ENCODE data around the gene LRRC4B.

Gene LRRC4B

DNA sequence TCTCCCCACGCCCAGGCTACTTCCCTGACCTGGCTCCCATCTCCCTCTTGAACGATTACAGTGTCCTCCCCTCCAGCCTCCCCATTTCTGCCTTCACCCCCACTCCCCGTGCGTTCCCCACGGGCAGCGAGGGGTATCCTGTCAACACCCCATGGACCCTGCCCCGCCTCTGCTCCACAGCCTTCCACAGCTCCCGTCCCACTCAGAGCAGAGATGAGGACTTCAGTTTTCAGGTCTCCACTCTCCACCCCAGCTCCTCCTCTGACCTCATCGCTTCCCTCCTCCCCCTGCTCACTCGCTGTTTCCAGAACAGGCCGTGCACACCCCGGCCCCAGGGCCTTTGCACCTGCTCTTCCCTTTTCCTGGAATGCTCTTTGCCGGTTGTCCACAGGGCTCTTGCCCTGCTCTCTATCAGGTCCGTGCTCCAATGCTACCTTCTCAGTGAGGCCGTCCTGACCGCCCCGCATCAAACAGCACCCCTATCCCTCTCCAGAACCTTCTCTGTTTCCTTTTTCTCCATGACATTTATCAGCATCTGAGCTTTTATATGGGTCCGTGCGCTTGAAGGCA lies 15.0 kb downstream of the LRRC4B start:
- Histone ChIP-seq H3K4me3 (ENCODE audit: low read depth, low read length) (no peak overlapping the region), H3K36me3 (ENCODE audit: control insufficient read depth in 2 of 2, insufficient read depth in 1 of 2, low read length in 2 of 2) (no peaks in the 10 kb centered on the region; a peak in 1 of 3 replicates), H3K9me3 (ENCODE audit: control insufficient read depth, insufficient read depth, low read depth, low read length) (no peaks in the 10 kb centered on the region), H3K27ac (ENCODE audit: extremely low read depth, low read depth, low read length) (no peak overlapping the region), H3K4me1 (ENCODE audit: control insufficient read depth, insufficient read depth, low read length) (peaks cover 4% of the 10 kb centered on the region; the same call in 1 of the 2 replicates)
- ChIA-PET POLR2A (no interaction called here), CTCF (interaction anchor here (0.5 to 12.9 kb wide), 4 partner anchors 16 to 229 kb away, joined by 3 to 210 read pairs (median 4); no protein-coding TSS in a partner anchor)
- TF ChIP-seq ZNF155 (tag by site-specific recombination; IDR thresholded peaks at IDR 0.05) = no peak
- TF ChIP-seq ZNF311 (tag by site-specific recombination; IDR thresholded peaks at IDR 0.05; ENCODE audit: borderline replicate concordance) = no peak
- TF ChIP-seq, protein P1, sequence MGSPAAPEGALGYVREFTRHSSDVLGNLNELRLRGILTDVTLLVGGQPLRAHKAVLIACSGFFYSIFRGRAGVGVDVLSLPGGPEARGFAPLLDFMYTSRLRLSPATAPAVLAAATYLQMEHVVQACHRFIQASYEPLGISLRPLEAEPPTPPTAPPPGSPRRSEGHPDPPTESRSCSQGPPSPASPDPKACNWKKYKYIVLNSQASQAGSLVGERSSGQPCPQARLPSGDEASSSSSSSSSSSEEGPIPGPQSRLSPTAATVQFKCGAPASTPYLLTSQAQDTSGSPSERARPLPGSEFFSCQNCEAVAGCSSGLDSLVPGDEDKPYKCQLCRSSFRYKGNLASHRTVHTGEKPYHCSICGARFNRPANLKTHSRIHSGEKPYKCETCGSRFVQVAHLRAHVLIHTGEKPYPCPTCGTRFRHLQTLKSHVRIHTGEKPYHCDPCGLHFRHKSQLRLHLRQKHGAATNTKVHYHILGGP (tag by site-specific recombination; IDR thresholded peaks at IDR 0.05) = no peak
- TF ChIP-seq ZBTB48 (tag by site-specific recombination; IDR thresholded peaks at IDR 0.05) = no peak
- no peak for TF ChIP-seq ZNF610 (tag by site-specific recombination; IDR thresholded peaks at IDR 0.05; ENCODE audit: borderline replicate concordance)
- no peak for TF ChIP-seq ZNF48 (tag by site-specific recombination; IDR thresholded peaks at IDR 0.05)
- TF ChIP-seq YY2 (tag by site-specific recombination; IDR thresholded peaks at IDR 0.05) = no peak
- no peak for TF ChIP-seq TCF7L2 (IDR thresholded peaks at IDR 0.05; ENCODE audit: borderline replicate concordance, low read depth, low read length)
- TF ChIP-seq ZNF473 (tag by site-specific recombination; IDR thresholded peaks at IDR 0.05) = no peak
- TF ChIP-seq ZNF623 (tag by site-specific recombination; IDR thresholded peaks at IDR 0.05) = peak; percentile 99
- 0 out of 2 replicates have a peak, but pooled peaks have one; percentile 15 for TF ChIP-seq EGR2 (tag by site-specific recombination; IDR thresholded peaks at IDR 0.05; ENCODE audit: low read depth)
- TF ChIP-seq, protein P2, sequence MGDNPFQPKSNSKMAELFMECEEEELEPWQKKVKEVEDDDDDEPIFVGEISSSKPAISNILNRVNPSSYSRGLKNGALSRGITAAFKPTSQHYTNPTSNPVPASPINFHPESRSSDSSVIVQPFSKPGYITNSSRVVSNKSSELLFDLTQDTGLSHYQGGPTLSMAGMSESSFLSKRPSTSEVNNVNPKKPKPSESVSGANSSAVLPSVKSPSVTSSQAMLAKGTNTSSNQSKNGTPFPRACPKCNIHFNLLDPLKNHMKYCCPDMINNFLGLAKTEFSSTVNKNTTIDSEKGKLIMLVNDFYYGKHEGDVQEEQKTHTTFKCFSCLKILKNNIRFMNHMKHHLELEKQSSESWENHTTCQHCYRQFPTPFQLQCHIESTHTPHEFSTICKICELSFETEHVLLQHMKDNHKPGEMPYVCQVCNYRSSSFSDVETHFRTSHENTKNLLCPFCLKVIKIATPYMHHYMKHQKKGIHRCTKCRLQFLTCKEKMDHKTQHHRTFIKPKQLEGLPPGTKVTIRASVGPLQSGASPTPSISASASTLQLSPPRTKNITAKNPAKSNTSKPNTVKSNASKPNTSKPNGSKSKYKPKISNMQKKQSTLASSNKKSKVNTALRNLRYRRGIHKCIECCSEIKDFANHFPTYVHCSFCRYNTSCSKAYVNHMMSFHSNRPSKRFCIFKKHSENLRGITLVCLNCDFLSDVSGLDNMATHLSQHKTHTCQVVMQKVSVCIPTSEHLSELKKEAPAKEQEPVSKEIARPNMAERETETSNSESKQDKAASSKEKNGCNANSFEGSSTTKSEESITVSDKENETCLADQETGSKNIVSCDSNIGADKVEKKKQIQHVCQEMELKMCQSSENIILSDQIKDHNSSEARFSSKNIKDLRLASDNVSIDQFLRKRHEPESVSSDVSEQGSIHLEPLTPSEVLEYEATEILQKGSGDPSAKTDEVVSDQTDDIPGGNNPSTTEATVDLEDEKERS (tag by site-specific recombination; IDR thresholded peaks at IDR 0.05) = no peak
- TF ChIP-seq, protein P3, sequence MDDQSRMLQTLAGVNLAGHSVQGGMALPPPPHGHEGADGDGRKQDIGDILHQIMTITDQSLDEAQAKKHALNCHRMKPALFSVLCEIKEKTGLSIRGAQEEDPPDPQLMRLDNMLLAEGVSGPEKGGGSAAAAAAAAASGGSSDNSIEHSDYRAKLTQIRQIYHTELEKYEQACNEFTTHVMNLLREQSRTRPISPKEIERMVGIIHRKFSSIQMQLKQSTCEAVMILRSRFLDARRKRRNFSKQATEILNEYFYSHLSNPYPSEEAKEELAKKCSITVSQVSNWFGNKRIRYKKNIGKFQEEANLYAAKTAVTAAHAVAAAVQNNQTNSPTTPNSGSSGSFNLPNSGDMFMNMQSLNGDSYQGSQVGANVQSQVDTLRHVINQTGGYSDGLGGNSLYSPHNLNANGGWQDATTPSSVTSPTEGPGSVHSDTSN (CRISPR knock-in tag; IDR thresholded peaks at IDR 0.05) = no peak
- 0 out of 2 replicates have a peak, but pooled peaks have one; percentile 5 for TF ChIP-seq ZFHX2 (tag by site-specific recombination; conservative IDR thresholded peaks at IDR 0.05)
- TF ChIP-seq, protein P4, sequence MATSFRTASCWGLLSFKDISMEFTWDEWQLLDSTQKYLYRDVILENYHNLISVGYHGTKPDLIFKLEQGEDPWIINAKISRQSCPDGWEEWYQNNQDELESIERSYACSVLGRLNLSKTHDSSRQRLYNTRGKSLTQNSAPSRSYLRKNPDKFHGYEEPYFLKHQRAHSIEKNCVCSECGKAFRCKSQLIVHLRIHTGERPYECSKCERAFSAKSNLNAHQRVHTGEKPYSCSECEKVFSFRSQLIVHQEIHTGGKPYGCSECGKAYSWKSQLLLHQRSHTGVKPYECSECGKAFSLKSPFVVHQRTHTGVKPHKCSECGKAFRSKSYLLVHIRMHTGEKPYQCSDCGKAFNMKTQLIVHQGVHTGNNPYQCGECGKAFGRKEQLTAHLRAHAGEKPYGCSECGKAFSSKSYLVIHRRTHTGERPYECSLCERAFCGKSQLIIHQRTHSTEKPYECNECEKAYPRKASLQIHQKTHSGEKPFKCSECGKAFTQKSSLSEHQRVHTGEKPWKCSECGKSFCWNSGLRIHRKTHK (tag by site-specific recombination; IDR thresholded peaks at IDR 0.05) = no peak
- TF ChIP-seq, protein P5, sequence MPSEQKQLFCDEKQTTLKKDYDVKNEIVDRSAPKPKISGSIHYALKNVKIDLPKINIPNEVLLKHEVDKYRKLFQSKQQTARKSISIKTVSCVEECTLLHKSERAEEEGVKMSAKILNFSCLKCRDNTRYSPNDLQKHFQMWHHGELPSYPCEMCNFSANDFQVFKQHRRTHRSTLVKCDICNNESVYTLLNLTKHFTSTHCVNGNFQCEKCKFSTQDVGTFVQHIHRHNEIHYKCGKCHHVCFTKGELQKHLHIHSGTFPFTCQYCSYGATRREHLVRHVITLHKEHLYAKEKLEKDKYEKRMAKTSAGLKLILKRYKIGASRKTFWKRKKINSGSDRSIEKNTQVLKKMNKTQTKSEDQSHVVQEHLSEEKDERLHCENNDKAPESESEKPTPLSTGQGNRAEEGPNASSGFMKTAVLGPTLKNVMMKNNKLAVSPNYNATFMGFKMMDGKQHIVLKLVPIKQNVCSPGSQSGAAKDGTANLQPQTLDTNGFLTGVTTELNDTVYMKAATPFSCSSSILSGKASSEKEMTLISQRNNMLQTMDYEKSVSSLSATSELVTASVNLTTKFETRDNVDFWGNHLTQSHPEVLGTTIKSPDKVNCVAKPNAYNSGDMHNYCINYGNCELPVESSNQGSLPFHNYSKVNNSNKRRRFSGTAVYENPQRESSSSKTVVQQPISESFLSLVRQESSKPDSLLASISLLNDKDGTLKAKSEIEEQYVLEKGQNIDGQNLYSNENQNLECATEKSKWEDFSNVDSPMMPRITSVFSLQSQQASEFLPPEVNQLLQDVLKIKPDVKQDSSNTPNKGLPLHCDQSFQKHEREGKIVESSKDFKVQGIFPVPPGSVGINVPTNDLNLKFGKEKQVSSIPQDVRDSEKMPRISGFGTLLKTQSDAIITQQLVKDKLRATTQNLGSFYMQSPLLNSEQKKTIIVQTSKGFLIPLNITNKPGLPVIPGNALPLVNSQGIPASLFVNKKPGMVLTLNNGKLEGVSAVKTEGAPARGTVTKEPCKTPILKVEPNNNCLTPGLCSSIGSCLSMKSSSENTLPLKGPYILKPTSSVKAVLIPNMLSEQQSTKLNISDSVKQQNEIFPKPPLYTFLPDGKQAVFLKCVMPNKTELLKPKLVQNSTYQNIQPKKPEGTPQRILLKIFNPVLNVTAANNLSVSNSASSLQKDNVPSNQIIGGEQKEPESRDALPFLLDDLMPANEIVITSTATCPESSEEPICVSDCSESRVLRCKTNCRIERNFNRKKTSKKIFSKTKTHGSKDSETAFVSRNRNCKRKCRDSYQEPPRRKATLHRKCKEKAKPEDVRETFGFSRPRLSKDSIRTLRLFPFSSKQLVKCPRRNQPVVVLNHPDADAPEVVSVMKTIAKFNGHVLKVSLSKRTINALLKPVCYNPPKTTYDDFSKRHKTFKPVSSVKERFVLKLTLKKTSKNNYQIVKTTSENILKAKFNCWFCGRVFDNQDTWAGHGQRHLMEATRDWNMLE (tag by site-specific recombination; conservative IDR thresholded peaks at IDR 0.05; ENCODE audit: low read depth) = no peak
- TF ChIP-seq, protein P6, sequence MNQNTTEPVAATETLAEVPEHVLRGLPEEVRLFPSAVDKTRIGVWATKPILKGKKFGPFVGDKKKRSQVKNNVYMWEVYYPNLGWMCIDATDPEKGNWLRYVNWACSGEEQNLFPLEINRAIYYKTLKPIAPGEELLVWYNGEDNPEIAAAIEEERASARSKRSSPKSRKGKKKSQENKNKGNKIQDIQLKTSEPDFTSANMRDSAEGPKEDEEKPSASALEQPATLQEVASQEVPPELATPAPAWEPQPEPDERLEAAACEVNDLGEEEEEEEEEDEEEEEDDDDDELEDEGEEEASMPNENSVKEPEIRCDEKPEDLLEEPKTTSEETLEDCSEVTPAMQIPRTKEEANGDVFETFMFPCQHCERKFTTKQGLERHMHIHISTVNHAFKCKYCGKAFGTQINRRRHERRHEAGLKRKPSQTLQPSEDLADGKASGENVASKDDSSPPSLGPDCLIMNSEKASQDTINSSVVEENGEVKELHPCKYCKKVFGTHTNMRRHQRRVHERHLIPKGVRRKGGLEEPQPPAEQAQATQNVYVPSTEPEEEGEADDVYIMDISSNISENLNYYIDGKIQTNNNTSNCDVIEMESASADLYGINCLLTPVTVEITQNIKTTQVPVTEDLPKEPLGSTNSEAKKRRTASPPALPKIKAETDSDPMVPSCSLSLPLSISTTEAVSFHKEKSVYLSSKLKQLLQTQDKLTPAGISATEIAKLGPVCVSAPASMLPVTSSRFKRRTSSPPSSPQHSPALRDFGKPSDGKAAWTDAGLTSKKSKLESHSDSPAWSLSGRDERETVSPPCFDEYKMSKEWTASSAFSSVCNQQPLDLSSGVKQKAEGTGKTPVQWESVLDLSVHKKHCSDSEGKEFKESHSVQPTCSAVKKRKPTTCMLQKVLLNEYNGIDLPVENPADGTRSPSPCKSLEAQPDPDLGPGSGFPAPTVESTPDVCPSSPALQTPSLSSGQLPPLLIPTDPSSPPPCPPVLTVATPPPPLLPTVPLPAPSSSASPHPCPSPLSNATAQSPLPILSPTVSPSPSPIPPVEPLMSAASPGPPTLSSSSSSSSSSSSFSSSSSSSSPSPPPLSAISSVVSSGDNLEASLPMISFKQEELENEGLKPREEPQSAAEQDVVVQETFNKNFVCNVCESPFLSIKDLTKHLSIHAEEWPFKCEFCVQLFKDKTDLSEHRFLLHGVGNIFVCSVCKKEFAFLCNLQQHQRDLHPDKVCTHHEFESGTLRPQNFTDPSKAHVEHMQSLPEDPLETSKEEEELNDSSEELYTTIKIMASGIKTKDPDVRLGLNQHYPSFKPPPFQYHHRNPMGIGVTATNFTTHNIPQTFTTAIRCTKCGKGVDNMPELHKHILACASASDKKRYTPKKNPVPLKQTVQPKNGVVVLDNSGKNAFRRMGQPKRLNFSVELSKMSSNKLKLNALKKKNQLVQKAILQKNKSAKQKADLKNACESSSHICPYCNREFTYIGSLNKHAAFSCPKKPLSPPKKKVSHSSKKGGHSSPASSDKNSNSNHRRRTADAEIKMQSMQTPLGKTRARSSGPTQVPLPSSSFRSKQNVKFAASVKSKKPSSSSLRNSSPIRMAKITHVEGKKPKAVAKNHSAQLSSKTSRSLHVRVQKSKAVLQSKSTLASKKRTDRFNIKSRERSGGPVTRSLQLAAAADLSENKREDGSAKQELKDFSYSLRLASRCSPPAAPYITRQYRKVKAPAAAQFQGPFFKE (tag by site-specific recombination; IDR thresholded peaks at IDR 0.05; ENCODE audit: borderline replicate concordance) = no peak
